ENCODE results near the gene CDX2. TPM values are rescaled to one million over a fixed set of nuclear protein-coding genes. Genes with fewer than 3 reads are reported as not detected.

CDX2 gene
- total RNA-seq, 1 donor from 2014 or later: 0.17 TPM

GRCh38 chr13:27928805-27929753, 40.0 kb downstream of the CDX2 start:
- no peak for DNase-seq (ENCODE audit: low spot score)

GRCh38 chr13:27928353-27928804, 40.7 kb downstream of the CDX2 start:
- no peak for DNase-seq (ENCODE audit: low spot score)

GRCh38 chr13:27927444-27928352, 41.4 kb downstream of the CDX2 start:
- no peak for DNase-seq (ENCODE audit: low spot score)

GRCh38 chr13:27926644-27927434, 42.3 kb downstream of the CDX2 start:
- DNase-seq (ENCODE audit: low spot score): no peak

GRCh38 chr13:27925220-27925991, 43.7 kb downstream of the CDX2 start:
- DNase-seq (ENCODE audit: low spot score): no peak

GRCh38 chr13:27924529-27925141, 44.5 kb downstream of the CDX2 start:
- DNase-seq (ENCODE audit: low spot score): no peak

GRCh38 chr13:27923794-27924528, 45.2 kb downstream of the CDX2 start:
- no peak for DNase-seq (ENCODE audit: low spot score)

GRCh38 chr13:27922883-27923612, 46.1 kb downstream of the CDX2 start:
- no peak for DNase-seq (ENCODE audit: low spot score)

- no peak for DNase-seq (ENCODE audit: low spot score)
Measured at GRCh38 chr13:27921961-27922882, 46.9 kb downstream of the CDX2 start.

GRCh38 chr13:27921421-27921960, 47.6 kb downstream of the CDX2 start:
- no peak for DNase-seq (ENCODE audit: low spot score)

- no peak for DNase-seq (ENCODE audit: low spot score)
Measured at GRCh38 chr13:27920677-27921420, 48.3 kb downstream of the CDX2 start.

GRCh38 chr13:27919934-27920676, 49.0 kb downstream of the CDX2 start, which contains the start of gene PDX1:
Gene PDX1, plus strand, starts transcription at chr13:27920000. Its CDS starts 139 bp downstream, at chr13:27920139.
- DNase-seq (ENCODE audit: low spot score): peak; percentile 83

GRCh38 chr13:27919659-27919933, 49.5 kb downstream of the CDX2 start:
- DNase-seq (ENCODE audit: low spot score): no peak

GRCh38 chr13:27918918-27919658, 50.0 kb downstream of the CDX2 start:
- no peak for DNase-seq (ENCODE audit: low spot score)
